Neural cell (in vitro differentiated cells): Measurements from ENCODE around the gene POMT2. TPM values are rescaled to one million over a fixed set of nuclear protein-coding genes. Genes with fewer than 3 reads are reported as not detected.

Source experiments
- H2AFZ ChIP-seq: fragments of 200-600, 300-800 bp; sonication (generic), shearing (Covaris generic); 2 replicates; pipeline ENCODE4 v1.6.0; 2014; ENCODE audit warnings: low read depth, mild to moderate bottlenecking, antibody characterized with exemption, low read length, moderate library complexity
- H3F3A ChIP-seq: fragments of 200-600 bp; shearing (Covaris generic); 2 replicates; pipeline ENCODE4 v1.6.1; 2016; ENCODE audit warnings: mild to moderate bottlenecking, moderate library complexity, mixed read lengths, antibody characterized with exemption, low read length; ENCODE audit not compliant: insufficient read depth, poor library complexity, severe bottlenecking
- H3K27ac ChIP-seq: fragments of 200-600, 300-800 bp; sonication (generic), shearing (Covaris generic); 2 replicates; pipeline ENCODE4 v1.5.1; 2014; ENCODE audit warnings: mild to moderate bottlenecking, low read length, moderate library complexity
- H3K27me3 ChIP-seq: fragments of 300-800, 200-600 bp; sonication (generic), shearing (Covaris generic); 2 replicates; pipeline ENCODE4 v1.6.0; 2014; ENCODE audit warnings: mild to moderate bottlenecking, low read depth, low read length, moderate library complexity; ENCODE audit not compliant: insufficient read depth
- H3K36me3 ChIP-seq: fragments of 300-800, 200-600 bp; sonication (generic), shearing (Covaris generic); 2 replicates; pipeline ENCODE4 v1.5.1; 2014; ENCODE audit warnings: mild to moderate bottlenecking, antibody characterized with exemption, low read length, moderate library complexity; ENCODE audit not compliant: insufficient read depth
- H3K4me2 ChIP-seq: fragments of 300-800, 200-600 bp; sonication (generic), shearing (Covaris generic); 2 replicates; pipeline ENCODE4 v1.6.0; 2014; ENCODE audit warnings: mild to moderate bottlenecking, low read length
- H3K4me3 ChIP-seq: fragments of 300-800, 200-600 bp; sonication (generic), shearing (Covaris generic); 2 replicates; pipeline ENCODE4 v1.5.1; 2014; ENCODE audit warnings: mild to moderate bottlenecking, low read length, moderate library complexity
- H3K79me2 ChIP-seq: fragments of 200-600 bp; shearing (Covaris generic); replicated peaks from 2 replicates; pipeline ENCODE4 v1.6.0; 2014; ENCODE audit warnings: mild to moderate bottlenecking, low read length, moderate library complexity; ENCODE audit not compliant: insufficient read depth
- H3K9ac ChIP-seq: fragments of 300-800, 200-600 bp; sonication (generic), shearing (Covaris generic); 2 replicates; pipeline ENCODE4 v1.6.1; 2016; ENCODE audit warnings: mild to moderate bottlenecking, low read length, mixed read lengths
- H3K9me2 ChIP-seq: fragments of 200-600 bp; shearing (Covaris generic); 2 replicates; pipeline ENCODE4 v1.6.1; 2016; ENCODE audit warnings: mild to moderate bottlenecking, low read length, mixed read lengths; ENCODE audit not compliant: insufficient read depth
- H3K9me3 ChIP-seq: fragments of 200-600, 300-800 bp; sonication (generic), shearing (Covaris generic); 2 replicates; pipeline ENCODE4 v1.6.1; 2016; ENCODE audit warnings: mild to moderate bottlenecking, mixed run types, low read length, moderate library complexity, mixed read lengths
- H4K20me1 ChIP-seq: fragments of 200-600 bp; shearing (Covaris generic); 2 replicates; pipeline ENCODE4 v1.6.1; 2016; ENCODE audit warnings: mild to moderate bottlenecking, mixed run types; ENCODE audit not compliant: insufficient read depth
- EP300 ChIP-seq: fragments of 450-650 bp; conservative IDR thresholded peaks from 2 replicates; pipeline ENCODE4 v1.6.1; 2014; ENCODE audit warnings: antibody characterized with exemption, mild to moderate bottlenecking, moderate library complexity; ENCODE audit not compliant: poor library complexity, severe bottlenecking
- EZH2 ChIP-seq: fragments of 200-600, 300-800 bp; shearing (Covaris generic), sonication (generic); IDR thresholded peaks from 2 replicates; pipeline ENCODE4 v1.6.1; 2014; ENCODE audit warnings: antibody characterized with exemption, low read length, borderline replicate concordance, mild to moderate bottlenecking; ENCODE audit not compliant: insufficient read depth, poor library complexity, severe bottlenecking
- MXI1 ChIP-seq: fragments of 450-650 bp; conservative IDR thresholded peaks from 2 replicates; pipeline ENCODE4 v1.6.1; 2014; ENCODE audit warnings: antibody characterized with exemption, mild to moderate bottlenecking; ENCODE audit not compliant: poor library complexity, severe bottlenecking
- POLR2AphosphoS5 ChIP-seq: IDR thresholded peaks from 2 replicates; pipeline ENCODE4 v1.6.1; 2012
- RAD21 ChIP-seq: fragments of 450-650 bp; conservative IDR thresholded peaks from 2 replicates; pipeline ENCODE4 v1.6.1; 2014; ENCODE audit warnings: antibody characterized with exemption, mild to moderate bottlenecking, moderate library complexity
- SMC3 ChIP-seq: fragments of 450-650 bp; conservative IDR thresholded peaks from 2 replicates; pipeline ENCODE4 v1.6.1; 2014; ENCODE audit warnings: antibody characterized with exemption, mild to moderate bottlenecking, moderate library complexity; ENCODE audit not compliant: poor library complexity
- TAF1 ChIP-seq: IDR thresholded peaks from 2 replicates; pipeline ENCODE4 v1.6.1; 2012; ENCODE audit warnings: low read depth
- polyA plus RNA-seq: library from polyadenylated mRNA; depleted of rRNA; stranded (reverse); fragments of >200 nt; gene quantifications from 2 replicates; pipeline ENCODE4 v1.2.3, GENCODE V29; 2014
- TF ChIP-seq, protein P1 (sequence below): fragments of 450-650 bp; IDR thresholded peaks from 2 replicates; pipeline ENCODE4 v1.5.1; 2014; ENCODE audit warnings: antibody characterized with exemption, mild to moderate bottlenecking, moderate library complexity; ENCODE audit not compliant: poor library complexity, severe bottlenecking
- TF ChIP-seq, protein P2 (sequence below): IDR thresholded peaks from 2 replicates; pipeline ENCODE4 v1.6.1; 2012; ENCODE audit warnings: borderline replicate concordance

POMT2 gene
- polyA plus RNA-seq, 1 donor from 2014 or later = 9.6 TPM

DNA sequence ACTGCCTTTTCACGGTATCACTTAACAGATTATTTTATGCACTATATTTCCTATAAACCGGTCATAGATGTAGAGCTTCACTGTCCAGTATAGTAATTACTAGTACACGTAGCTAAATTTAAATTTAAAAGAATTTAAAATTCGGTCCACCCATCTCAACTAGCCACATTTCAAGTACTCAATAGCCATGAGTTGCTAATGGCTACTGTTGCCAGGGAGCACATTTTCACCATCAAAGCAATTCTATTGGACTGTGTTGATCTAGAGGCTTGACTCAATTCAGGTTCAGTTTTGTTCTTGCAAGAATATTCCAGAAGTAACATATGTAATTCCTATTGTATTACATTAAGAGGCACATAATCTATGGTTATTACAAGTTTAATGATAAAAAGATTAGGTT is 36.2 kb upstream of the POMT2 start:
- Histone ChIP-seq H4K20me1 (no peaks in the 10 kb centered on the region), H3K9me2 (no peaks in the 10 kb centered on the region), H2AFZ (no peak overlapping the region), H3K27me3 (no peaks in the 10 kb centered on the region), H3K9me3 (no peaks in the 10 kb centered on the region), H3F3A (no peaks in the 10 kb centered on the region), H3K27ac (no peak overlapping the region), H3K36me3 (no peaks in the 10 kb centered on the region), H3K4me2 (no peak overlapping the region), H3K9ac (no peak overlapping the region), H3K79me2 (peaks cover 2% of the 10 kb centered on the region), H3K4me3 (no peak overlapping the region)
- TF ChIP-seq, protein P1, sequence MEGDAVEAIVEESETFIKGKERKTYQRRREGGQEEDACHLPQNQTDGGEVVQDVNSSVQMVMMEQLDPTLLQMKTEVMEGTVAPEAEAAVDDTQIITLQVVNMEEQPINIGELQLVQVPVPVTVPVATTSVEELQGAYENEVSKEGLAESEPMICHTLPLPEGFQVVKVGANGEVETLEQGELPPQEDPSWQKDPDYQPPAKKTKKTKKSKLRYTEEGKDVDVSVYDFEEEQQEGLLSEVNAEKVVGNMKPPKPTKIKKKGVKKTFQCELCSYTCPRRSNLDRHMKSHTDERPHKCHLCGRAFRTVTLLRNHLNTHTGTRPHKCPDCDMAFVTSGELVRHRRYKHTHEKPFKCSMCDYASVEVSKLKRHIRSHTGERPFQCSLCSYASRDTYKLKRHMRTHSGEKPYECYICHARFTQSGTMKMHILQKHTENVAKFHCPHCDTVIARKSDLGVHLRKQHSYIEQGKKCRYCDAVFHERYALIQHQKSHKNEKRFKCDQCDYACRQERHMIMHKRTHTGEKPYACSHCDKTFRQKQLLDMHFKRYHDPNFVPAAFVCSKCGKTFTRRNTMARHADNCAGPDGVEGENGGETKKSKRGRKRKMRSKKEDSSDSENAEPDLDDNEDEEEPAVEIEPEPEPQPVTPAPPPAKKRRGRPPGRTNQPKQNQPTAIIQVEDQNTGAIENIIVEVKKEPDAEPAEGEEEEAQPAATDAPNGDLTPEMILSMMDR = no peak
- no peak for TF ChIP-seq EP300
- TF ChIP-seq, protein P2, sequence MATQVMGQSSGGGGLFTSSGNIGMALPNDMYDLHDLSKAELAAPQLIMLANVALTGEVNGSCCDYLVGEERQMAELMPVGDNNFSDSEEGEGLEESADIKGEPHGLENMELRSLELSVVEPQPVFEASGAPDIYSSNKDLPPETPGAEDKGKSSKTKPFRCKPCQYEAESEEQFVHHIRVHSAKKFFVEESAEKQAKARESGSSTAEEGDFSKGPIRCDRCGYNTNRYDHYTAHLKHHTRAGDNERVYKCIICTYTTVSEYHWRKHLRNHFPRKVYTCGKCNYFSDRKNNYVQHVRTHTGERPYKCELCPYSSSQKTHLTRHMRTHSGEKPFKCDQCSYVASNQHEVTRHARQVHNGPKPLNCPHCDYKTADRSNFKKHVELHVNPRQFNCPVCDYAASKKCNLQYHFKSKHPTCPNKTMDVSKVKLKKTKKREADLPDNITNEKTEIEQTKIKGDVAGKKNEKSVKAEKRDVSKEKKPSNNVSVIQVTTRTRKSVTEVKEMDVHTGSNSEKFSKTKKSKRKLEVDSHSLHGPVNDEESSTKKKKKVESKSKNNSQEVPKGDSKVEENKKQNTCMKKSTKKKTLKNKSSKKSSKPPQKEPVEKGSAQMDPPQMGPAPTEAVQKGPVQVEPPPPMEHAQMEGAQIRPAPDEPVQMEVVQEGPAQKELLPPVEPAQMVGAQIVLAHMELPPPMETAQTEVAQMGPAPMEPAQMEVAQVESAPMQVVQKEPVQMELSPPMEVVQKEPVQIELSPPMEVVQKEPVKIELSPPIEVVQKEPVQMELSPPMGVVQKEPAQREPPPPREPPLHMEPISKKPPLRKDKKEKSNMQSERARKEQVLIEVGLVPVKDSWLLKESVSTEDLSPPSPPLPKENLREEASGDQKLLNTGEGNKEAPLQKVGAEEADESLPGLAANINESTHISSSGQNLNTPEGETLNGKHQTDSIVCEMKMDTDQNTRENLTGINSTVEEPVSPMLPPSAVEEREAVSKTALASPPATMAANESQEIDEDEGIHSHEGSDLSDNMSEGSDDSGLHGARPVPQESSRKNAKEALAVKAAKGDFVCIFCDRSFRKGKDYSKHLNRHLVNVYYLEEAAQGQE = no peak
- no peak for TF ChIP-seq TAF1
- no peak for TF ChIP-seq EZH2
- TF ChIP-seq RAD21 = no peak
- no peak for TF ChIP-seq POLR2AphosphoS5
- TF ChIP-seq MXI1 = no peak
- TF ChIP-seq SMC3 = no peak

DNA sequence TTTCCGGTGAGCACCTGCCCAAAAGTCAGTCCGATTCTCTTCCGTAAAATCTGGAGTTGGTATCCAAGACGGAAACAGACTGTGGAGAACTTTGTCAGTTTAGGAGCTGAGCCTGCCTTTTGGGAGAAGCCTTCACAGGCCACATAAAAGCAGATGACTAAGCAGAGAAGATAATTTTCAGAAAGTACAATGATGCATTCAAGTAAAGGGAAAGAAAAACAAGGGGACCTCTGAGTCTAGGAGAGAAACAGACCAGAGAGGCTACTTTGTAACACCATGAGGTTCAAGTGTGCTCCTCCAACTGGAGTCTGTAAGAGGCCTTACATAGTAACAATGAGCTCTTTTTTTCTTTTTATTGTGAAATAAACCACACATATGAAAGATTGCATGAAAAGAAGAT is 35.1 kb upstream of the POMT2 start:
- Histone ChIP-seq H3K27ac (no peak overlapping the region), H3K79me2 (no peaks in the 10 kb centered on the region), H3K9ac (no peak overlapping the region), H4K20me1 (no peaks in the 10 kb centered on the region), H2AFZ (no peak overlapping the region), H3K4me2 (no peak overlapping the region), H3K27me3 (no peaks in the 10 kb centered on the region), H3K4me3 (no peak overlapping the region), H3F3A (no peaks in the 10 kb centered on the region), H3K9me3 (no peaks in the 10 kb centered on the region), H3K36me3 (no peaks in the 10 kb centered on the region), H3K9me2 (no peaks in the 10 kb centered on the region)
- TF ChIP-seq, protein P1 = no peak
- no peak for TF ChIP-seq EZH2
- no peak for TF ChIP-seq EP300
- no peak for TF ChIP-seq TAF1
- no peak for TF ChIP-seq MXI1
